Endometrial microvascular endothelial cells (primary cell): ENCODE data around the gene TPSD1. TPM values are rescaled to one million over a fixed set of nuclear protein-coding genes. Genes with fewer than 3 reads are reported as not detected.
"Not testable (repeated sequence)": the region's sequence is repeated elsewhere in the genome, so short reads cannot be mapped to it uniquely, and the experiment has no call there.

ENCODE experiments used
- in situ Hi-C: cut with HindIII; loops from 2 replicates; pipeline ENCODE4 v1.10.0; 2017; ENCODE audit warnings: low sequenced_read_pairs, low pct_unique_long_range_greater_than_20kb; ENCODE audit errors: inconsistent ontology term
- total RNA-seq: library from RNA; depleted of rRNA; stranded (reverse); fragments of >200 nt; gene quantifications from one replicate; pipeline ENCODE4 v1.2.3, GENCODE V29; 2015; ENCODE audit errors: inconsistent ontology term

TPSD1 gene
- total RNA-seq, 1 donor from 2014 or later, result not detected

DNA sequence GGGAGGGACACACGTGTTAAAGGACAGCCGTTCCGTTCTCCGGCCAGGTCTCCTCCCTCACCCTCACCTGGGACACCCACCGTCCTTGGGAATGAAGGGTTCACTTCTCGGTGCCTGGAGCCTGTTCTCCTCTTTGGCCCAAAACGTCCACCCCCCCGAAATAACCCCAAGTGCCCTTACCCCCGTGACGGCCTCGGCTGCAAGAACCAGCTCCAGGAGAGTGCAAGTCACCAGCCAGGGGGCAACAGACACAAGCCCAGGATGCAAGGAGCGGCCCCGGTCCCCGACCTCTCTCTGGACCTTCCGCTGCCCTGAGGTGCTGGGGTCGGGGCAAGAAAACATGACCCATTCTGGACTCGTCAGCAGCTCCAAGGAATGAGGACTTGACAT lies 33.6 kb downstream of the TPSD1 start:
- in situ Hi-C loops, result no loop called here

DNA sequence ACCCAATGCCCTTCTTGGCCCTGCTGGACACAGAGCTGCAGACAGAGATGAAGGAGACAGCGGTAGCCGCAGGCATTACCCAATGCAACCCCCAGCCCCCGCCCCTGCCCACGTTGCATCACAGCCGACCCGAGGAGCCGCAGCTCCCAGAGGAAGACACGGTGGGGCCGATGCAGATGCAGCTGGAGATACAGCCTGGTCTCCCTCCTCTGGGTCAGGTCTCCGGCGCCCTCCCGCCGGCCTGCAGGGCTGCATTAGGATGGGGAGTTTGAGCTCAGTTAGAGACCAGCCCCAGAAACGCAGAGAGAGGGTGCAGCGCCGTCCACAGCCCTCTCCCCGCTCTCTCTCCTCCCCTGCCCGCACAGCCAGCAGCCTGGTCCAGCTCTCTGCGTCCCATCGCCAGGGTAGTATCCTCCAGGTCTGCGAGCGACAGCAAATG lies 34.2 kb downstream of the TPSD1 start:
- in situ Hi-C loops, result no loop called here

DNA sequence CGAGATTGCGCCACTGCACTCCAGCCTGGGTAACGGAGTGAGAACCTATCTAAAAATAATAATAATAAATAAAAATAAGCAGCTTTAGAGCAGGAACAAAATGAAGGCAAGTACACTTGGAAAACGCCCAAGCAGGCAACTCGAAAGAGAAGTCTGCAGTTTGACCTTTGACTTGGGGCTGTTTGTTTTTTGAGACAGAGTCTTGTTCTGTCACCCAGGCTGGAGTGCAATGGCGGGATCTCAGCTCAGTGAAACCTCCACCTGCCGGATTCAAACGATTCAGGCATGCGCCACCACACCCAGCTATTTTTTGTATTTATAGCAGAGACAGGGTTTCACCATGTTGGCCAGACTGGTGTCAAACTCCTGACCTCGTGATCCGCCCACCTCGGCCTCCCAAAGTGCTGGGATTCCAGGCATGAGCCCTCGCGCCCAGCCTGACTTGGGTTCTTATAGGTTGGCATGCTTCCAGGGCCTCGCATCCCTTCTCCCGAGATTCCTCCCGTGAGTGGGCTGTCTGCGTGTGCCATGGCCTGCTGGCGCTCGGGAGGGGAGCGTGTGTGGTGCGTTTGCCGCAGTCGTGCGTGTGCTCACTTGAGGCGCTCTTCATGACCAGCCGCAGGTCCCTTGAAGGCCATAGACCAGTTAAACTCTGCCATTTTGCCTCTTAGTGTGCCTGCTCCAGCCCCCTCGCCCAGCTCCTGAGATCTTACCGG lies 35.1 kb downstream of the TPSD1 start:
- in situ Hi-C loops, result no loop called here

DNA sequence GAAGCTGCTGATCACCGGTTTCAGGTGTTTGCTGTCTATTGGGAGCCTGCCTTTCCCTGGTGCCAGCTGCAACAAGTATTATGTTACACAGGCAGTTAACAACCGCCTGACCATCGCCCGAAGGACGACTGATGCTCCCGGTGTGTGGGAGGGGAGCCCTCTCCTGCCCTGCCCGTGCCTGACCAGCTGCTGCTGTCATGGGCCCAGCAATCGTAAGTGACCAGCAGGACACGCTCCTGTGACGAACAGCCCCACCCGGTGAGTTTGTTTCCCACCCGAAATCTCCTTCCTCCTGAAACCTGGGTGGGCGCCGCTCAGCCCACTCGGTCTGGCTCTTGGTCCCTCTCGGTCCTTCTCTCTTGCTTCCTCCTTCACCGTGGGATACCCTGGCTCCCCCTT lies 35.7 kb downstream of the TPSD1 start:
- in situ Hi-C loops, result no loop called here

DNA sequence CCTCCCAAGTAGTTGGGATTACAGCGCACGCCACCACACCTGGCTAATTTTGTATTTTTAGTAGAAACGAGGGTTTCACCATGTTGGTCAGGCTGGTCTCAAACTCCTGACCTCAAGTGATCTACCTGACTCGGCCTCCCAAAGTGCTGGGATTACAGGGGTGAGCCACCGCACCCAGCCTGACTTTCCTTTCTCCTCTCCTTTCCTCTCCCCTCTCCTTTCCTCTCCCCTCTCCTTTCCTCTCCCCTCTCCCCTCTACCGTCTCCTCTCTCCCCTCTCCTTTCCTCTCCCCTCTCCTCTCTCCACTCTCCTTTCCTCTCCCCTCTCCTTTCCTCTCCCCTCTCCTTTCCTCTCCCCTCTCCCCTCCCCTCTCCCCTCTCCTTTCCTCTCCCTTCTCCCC lies 36.3 kb downstream of the TPSD1 start:
- in situ Hi-C loops, result not testable (repeated sequence)

DNA sequence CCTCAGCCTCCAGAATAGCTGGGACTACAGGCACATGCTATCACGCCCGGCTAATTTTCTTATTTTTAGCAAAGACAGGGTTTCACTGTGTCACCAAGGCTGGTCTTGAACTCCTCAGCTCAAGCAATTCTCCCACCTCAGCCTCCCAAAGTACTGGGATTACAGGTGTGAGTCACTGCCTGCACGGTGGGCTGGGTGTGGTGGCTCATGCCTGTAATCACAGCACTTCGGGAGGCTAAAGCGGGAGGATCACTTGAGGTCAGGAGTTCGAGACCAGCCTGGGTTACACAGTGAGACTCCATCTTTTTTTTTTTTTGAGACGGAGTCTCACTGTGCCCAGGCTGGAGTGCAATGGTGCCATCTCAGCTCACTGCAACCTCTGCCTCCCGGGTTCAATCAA lies 36.9 kb downstream of the TPSD1 start:
- in situ Hi-C loops, result not testable (repeated sequence)

DNA sequence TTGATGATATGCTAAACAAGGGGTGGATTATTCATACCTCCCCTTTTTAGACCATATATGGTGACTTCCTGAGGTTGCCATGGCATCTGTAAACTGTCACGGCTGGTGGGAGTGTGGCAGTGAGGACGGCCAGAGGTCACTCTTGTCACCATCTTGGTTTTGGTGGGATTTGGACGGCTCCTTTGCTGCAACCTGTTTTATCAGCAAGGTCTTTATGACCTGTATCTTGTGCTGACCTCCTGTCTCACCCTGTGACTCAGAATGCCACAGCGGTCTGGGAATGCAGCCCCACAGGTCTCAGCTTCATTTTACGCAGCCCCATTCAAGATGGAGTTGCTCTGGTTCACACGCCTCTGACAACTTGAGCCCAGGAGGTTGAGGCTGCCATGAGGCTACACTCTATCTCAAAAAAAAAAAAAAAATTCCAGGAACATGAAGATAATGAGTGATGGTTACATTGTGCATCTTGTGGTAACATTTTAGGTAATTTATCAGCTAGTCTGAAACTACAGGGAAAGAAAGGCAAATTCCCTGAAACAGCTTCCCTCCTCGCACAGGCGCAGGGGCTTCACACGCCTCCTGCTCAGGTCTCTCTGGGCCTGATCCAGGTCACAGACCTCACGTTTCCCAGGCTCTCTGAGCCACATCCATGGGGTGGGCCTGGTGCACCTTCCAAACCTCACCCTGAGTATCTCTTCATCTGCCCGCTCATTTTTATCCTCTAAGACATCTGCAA lies 38.2 kb downstream of the TPSD1 start:
- in situ Hi-C loops, result no loop called here

DNA sequence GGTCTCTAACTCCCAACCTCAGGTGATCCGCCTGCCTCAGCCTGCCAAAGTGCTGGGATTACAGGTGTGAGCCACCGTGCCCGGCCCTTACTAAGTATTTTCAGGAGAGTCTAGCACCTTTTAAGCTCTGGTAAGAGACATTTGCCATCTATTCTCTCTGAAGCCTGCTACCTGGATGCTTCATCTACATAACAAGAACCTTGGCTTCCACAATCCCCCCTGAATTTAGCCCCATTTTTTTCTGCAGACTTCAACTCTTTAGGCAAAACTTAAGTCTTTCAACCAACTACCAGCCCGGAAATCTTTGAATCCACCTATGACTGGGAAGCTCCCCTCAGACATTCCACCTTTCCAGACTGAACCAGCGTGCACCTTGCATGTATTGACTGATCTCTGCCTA lies 39.6 kb downstream of the TPSD1 start:
- in situ Hi-C loops, result no loop called here

DNA sequence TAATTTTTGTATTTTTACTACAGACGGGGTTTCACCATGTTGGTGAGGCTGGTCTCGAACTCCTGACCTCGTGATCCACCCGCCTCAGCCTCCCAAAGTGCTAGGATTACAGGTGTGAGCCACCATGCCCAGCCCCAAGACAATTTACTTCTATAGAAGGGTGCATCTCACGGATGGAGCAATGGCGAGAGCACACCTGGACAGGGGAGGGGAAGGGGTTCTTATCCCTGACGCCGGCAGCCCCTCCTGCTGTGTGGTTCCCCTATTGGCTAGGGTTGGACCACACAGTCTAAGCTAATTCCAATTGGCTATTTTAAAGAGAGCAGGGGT lies 40.8 kb downstream of the TPSD1 start:
- in situ Hi-C loops, result not testable (repeated sequence)

DNA sequence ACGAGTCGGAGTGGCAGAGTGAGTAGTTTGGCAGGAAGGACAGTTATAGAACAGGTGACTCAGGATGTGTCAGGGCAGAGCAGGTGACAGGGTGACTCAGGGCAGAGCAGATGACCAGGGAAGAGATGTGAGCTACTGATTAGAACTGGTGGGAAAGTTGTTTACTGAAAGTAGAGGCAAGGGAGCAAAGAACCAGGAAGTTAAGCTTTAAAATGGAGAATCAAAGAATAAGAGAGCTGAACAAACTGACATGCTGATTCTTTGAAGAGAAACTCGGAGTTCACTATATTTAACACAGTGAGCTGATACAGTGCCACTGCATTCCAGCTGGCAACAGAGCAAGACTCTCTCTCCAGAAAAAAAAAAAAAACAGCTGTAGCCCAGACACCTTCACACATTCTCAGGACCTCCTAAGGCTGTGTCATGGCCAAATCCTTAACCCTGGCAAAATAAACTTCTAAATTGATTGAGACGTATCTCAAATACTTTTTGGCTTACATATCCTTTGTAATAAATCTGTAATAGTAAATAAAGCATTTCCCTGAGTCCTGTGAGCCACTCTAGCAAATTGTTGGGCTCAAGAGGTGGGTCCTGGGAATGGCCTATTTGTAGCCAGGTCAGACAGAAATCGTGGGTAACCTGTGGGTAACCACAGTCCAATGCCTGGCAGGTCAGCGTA lies 41.3 kb downstream of the TPSD1 start:
- in situ Hi-C loops, result no loop called here

DNA sequence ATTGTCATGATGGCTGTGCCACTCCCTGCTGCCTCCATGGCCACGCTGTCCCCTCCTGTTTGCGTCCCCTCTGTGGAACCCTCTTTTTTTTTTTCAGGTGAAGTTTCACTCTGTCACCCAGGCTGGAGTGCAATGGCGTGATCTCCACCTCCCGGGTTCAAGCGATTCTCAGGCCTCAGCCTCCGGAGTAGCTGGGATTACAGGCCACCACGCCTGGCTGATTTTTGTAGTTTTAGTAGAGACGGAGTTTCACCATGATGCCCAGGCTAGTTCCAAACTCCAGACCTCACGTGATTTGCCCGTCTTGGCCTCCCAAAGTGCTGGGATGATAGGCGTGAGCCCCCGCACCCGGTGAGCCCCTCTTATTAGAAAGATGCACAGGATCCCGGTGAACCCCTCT lies 42.5 kb downstream of the TPSD1 start:
- in situ Hi-C loops, result no loop called here

DNA sequence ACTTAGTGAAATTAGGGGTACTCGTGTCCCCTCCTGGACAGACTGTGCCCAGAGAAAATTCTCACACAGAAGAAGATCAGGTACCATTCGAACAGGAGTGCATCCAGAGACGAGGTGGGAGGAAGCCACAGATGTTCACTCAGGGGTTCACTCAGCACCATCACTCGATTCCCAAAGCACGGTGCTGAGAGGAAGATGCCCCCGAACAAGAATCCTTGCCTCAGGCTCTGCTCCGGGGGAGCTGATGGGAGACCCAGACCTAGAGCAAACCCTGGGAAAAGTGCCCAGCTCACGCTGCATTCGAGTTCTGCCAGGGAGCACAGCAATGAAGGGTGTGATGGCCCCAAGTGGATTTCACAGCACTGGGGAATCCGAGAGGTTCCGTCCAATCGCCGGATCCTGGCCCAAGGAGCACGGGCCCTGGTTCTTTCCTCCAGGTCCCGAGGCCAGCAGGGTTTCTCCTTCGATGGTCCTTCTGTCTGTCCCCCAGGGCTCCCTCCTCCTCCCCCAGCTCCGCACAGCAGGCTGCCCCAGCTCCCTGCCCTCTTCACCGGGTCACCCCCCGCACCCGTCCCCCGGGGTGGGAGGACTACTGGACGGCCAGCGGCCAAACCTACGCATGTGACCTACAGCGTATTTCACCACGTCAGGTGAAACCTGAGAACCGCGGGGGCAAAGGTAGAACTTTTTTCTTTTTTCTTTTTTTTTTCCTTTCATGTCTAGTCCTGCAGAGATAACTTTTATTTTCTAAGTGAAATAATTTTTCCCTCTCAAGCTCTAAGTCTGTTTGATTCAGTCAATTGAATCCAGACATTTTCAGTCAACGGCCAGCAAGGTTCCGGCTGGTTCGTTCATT lies 43.4 kb downstream of the TPSD1 start:
- in situ Hi-C loops, result no loop called here

DNA sequence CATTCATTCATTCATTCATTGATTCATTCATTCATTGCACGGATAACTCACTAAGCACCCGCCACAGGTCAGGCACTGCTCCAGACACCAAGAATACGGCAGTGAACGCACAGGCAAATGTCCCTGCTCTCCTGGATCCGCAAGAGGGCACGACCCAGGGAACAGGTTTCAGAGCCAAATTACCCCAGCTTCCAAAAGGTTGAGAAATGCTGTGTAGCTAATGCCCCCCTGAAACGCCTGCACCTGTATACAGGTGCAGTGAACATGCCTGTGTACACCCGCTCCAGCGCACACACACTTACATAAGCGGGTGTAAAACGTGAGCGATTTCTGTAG lies 44.0 kb downstream of the TPSD1 start:
- in situ Hi-C loops, result no loop called here

DNA sequence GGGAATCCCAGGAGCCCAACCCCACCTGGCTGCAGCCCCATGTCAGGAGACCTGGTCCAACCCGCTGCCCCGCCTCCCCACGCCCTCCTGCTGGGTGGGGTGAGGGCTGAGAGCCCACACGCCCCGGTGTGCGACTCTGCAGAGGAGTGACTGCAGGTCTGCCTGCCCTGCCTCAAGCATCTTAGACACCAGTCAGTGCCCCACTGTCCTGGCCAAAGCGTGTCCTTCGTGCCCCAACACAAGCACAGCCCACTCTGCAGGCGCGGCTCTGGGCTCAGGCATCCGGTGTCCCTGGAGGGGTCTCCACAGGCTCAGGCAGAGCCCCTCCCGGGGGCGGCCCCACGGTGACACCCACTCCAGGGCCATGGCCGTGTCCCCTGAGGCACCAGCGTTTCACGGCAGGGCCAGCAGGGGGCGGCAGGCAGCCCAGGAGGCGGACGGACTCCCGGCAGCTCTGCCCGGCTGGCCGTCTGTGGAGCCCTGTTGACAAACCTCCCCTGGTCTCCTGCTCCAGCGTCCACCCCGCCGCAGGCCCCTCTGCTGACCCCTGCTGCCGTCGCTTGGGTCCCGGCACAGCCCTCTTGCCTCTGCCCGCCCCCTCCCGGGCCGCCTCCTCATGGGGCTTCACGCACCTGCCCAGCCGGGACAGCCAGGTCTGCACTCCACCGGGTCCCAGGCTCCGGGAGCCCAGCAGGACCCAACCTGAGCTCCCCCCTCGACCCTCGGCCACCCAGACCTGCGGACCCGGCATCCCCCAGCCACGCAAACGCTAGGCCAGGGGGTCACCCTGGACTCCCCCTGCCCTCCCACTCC lies 45.0 kb downstream of the TPSD1 start:
- in situ Hi-C loops, result no loop called here

DNA sequence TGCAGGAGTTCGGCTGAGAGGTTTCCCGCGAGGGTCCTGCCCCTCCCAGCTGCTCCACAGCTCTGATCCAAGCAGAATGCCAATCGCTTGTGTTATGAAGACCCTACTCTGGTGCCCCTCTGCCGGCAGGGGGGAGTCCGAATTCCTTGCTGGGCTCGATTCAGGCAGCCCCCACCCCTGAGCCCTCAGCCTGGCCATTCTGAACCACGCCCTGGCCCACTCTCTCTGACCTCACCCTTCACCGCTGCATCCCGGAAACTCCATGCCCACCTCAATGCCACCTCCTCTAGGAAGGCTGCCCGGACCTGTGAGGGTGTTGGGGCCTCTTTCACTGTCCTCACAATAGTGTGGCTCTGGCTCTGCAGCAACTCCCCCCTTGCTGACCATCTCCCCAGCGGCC lies 45.7 kb downstream of the TPSD1 start:
- in situ Hi-C loops, result no loop called here

DNA sequence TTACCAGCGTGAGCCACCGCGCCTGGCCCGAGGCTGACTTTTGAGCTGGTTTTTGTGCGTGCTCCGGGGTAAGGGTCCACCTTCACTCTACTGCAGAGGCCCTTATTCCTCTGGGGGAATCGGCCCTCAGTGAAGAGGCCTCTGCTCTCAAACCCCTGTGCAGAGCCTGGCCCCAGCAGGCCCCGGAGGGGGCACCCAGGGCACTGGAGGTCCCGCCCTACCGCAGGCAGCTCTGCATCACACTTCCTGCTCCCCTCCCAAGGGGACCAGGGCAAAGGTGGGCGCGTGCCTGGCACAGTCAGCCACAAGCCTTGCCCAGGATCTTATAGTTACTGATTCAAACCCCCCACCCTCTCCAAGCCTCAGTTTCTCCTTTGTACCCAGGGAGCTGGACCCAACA lies 50.0 kb downstream of the TPSD1 start:
- in situ Hi-C loops, result no loop called here

DNA sequence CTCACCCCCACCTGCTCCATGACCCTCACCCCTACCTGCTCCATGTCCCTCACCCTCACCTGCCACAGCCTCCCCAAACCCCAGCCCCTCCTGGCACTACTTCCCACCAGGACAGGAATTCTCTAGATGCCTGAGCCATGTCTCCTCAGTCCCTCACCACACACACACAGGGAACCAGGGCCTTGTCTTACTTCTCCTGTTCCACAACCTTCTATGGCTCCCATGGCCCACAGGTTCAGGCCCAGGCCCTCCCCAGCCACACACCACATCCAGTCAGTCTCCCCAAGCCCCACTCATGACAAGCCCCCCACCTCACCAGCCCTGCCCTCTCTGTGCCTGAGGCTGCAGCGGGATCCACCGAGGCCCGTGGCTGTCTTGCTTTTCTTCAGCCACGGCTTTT lies 50.5 kb downstream of the TPSD1 start:
- in situ Hi-C loops, result no loop called here

DNA sequence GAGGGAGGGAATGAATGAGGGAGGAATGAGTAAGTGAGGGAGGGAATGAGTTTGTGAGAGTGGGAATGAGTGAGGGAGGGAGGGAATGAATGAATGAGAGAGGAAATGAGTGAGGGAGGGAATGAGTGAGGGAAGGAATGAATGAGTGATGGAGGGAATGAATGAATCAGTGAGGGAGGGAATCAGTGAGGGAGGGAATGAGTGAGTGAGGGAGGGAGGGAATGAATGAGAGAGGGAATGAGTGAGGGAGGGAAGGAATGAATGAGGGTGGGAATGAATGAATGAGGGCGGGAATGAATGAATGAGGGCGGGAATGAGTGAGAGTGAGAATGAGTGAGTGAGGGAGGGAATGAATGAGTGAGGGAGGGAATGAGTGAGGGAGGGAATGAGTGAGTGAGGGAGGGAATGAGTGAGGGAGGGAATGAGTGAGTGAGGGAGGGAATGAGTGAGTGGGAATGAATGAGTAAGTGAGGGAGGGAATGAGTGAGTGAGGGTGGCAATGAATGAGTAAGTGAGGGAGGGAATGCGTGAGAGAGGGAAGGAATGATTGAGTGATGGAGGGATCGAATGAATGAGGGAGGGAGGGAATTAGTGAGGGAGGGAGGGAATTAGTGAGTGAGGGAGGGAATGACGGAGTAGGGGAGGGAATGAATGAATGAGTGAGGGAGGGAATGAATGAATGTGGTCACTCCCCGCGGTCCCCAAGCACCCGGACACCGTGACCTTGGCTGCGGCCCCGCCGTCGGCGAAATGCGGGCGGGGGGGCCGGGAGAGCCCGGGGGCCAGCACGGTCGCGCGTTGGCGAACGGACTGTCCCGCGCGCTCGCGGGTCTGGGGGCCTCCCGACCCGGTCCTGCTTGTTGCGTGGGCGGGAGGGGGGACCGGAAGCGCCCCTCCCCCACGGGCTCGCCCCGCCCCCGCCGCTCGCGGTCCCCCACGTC lies 52.4 kb downstream of the TPSD1 start:
- in situ Hi-C loops, result no loop called here
